Muscle of arm (tissue), 12 donors: ENCODE results near the gene MGARP. TPM values are rescaled to one million over a fixed set of nuclear protein-coding genes. Genes with fewer than 3 reads are reported as not detected.
"Not testable (repeated sequence)": the region's sequence is repeated elsewhere in the genome, so short reads cannot be mapped to it uniquely, and the experiment has no call there.

Experiments used
- DNase-seq: peaks from one replicate; pipeline ENCODE4 v3.0.0-alpha.2; 2013
- polyA plus RNA-seq, 12 donors: library from polyadenylated mRNA; unstranded; fragments of 120-200 nt; gene quantifications; one replicate each; pipeline ENCODE4 v1.2.1, GENCODE V29; 2013; ENCODE audit not compliant: insufficient read length in 12 of 12

The MGARP gene
- polyA plus RNA-seq, 12 donors = 0.20 to 0.80 (median 0.42) TPM; not detected in 3

DNA sequence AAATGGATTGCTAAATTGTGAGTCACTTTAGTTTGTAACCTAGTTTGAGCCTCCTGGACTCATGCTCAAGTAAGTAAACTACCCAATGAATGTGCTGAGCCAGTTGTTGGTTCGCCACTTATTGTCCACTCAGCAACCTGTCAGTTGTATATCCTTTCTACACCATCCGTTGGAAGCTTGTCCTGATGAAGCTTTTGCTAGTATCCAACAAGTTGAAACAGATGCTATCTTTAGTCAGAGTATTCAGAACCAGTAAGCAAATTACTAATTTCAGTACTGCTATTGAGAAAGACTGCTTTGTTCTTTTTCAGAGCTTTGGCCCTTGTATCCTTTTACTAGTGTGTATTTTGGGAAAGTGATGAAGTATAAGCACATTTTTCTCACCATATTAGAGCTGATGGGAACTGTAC lies 17.0 kb upstream of the MGARP start:
- DNase-seq = no peak

GRCh38 chr4:139295942-139296299 lies 15.9 kb upstream of the MGARP start:
- no peak for DNase-seq

DNA sequence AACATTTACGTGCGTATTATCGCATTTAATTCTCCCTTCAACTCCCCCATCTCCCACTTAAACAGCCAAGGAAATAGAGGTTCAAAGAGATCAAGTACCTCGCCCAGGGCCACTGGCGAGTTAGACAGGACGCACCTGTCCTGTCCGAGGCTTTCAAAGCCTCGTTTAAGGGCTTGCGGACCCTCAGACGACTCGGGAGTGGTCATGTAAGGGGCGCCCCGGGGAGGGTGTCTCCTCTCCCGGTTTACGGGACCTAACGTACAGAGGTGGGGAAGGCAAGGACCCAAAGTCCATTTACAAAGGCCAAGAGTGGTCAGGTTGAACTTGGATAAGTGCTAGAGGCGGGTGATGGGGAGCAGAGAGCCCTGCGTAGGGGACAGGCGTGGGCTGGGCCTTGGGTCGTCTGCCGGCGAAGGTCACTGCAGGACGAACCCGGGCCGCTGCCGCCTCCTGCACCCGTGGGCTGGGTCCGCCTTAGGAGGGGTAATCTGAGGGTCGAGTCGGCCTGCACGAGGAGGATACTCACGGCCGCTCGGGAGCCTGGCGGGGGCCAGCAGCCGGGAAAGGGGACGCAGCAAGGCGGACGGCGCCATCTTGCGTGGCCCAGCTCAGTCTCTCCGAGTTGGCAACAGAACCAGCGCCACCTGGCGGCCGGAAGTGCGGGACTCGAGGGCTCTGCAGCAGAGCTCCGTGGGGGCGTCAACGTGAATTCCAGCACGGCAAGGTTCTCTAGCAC lies 15.3 kb upstream of the MGARP start:
- DNase-seq = peak; percentile 98

DNA sequence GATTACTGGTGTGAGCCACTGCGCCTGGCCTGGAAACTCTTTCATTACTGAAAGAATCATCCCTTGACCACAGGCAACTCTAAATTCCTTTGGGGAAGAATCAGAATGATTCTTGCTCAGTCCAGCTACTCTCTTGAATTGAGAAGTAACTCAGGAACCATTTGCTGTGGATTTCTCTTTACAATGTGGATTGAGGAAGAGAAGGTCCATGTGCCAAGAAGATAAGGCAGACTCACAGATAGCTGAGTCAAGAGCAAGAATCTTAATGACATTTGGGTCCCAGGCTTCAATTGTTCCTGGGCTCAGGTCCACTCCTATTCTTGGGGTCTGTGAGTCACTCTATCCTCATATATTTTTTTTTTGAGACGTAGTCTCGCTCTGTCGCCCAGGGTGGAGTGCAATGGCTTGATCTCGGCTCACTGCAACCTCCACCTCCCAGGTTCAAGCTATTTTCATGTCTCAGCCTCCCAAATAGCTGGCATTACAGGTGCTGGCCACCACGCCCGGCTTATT lies 6.2 kb upstream of the MGARP start:
- DNase-seq = no peak

GRCh38 chr4:139282721-139283075 lies 2.7 kb upstream of the MGARP start:
- no peak for DNase-seq

DNA sequence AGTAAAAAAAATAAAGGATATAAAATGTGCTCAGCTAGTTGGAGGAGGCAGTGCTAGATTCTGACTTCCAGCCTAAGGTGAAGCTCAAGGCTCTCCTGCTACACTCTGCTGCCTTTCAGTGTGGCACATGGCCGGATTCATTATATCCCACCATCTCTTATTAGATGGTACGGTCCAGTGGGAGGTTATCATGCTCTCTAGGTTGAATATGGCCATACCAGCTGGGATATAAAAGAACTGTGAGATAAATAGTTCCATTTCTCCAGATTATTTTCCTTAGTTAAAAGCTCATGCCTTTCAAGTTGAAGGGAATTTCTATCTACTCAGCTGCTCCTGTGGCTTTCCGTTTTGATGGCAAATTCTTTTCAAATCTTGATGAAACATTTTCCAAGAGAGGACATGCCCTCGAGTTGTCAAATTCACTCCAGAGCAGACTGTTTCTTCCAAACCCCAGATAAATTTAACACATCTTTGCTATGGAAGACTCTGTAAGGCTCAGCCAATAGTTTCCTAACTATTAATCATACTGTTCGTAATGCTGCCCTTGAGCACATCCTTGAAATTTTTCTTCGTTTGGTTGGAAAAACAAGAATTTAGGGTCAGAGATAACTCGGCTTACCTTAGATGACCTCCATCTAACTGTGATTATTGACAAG lies 2.2 kb upstream of the MGARP start:
- DNase-seq = no peak

DNA sequence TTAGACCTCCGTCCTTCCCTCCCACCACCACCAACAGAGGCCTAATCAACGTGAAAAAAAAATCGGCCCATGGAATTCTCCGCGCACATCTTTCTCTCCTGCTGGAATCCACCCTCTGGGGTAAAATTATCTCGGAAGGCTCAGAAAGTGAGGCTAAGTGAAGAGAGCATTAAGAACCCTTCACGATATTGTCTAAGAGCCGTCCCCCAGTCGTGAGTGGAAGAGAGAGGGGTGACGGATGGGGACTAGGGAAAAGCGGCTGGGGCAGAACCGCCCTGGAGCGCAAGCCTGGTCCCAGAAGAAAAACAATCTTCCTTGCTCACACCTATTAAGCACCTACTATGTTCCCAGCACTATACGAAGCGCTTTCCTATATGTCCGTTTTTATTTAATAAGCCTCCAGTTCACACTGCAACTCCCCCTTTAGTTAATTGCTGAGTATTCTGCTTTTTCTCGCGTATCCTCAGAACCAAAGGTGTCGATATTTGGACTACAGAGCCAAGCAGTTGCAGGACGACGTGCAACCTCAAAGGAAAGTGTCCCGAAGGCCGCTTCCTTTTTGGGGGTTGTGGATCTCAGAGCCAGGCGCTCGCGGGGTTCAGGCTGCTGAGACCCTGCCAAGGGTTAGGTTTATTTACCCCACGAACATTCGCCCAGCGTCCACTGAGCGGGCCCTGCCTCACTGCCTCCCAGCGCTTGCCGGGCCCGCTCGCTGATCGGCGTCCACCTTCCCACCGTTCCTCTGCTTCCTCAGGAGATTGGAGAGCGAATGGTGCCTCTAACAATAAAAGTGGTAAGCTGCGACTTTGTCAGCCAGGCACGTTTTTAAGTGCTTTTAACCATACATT lies 889 bp downstream of the MGARP start:
- DNase-seq = peak; percentile 15

GRCh38 chr4:139278485-139278884 lies 1.5 kb downstream of the MGARP start:
- DNase-seq = peak; percentile 9

DNA sequence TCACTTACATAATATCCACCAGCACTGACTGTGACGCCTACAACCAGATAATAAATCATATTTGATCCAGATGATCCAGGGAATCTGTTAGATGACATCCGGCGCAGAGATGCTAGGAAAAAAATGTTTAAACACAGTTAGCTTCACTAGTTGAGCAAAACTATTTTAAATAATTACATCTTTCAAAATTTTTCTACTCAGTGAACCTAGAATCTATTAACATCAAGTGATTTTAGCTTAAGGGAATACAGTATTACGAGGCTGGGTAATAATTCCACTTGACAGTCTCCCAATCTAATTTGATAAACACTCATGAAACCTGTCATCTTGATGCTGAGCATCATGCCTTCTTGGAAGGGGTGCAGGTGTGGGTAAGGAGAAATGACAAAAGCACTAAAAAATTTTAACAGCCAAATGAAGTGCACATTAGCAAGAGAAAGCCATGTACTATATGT lies 4.7 kb downstream of the MGARP start:
- DNase-seq = no peak

- no peak for DNase-seq
Measured at GRCh38 chr4:139274790-139275189, 5.2 kb downstream of the MGARP start.

GRCh38 chr4:139273835-139274234 lies 6.2 kb downstream of the MGARP start:
- DNase-seq = no peak

DNA sequence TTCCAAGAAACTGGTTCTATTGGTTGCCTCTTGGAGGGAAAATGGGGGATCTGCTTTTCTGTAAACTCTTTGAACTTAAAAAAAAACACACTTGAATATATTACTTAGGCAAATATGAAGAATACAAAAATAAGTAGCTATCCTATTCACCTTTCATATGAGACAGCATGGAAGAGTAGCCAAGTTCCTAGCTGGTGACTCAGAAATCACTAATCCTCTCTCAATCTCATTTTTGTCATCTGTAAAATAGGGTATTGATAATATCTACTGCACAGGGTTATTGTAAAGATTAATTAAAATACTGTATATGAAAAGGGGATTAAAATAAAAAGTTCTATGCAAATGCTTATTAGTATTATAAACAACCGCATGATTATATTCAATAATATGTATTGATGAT lies 12.7 kb downstream of the MGARP start:
- no peak for DNase-seq

DNA sequence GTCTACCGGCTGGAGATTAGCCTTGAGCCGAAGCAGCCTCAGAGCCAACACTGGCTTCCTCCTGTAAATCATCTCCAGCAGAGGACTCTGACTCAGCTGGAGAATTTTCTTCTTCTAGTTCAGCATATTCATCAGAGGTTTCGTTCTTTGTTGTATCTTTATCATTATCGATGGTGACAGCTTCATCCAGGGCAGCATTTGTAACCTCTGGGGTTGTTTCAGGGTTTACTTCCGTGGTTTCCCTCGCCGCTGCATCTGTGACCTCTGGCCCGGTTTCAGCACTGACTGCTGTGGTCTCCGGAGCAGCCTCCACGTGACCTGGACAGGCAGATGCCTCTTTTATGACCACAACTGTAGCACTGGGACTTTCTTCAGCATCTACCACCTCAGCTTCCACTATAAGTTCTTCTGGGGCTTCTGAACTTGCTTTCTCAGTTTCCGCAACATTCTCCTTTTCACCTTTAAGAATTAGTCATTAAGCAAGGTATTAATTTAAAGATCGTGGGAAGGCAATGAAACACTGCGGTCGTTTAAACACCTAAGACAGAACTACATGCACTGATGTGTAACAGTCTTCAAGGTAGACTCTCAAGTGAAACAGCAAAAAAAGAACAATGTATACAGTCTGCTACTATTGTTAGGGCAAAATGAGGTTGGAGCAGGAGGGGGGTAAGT lies 13.3 kb downstream of the MGARP start:
- DNase-seq = peak; percentile 48

DNA sequence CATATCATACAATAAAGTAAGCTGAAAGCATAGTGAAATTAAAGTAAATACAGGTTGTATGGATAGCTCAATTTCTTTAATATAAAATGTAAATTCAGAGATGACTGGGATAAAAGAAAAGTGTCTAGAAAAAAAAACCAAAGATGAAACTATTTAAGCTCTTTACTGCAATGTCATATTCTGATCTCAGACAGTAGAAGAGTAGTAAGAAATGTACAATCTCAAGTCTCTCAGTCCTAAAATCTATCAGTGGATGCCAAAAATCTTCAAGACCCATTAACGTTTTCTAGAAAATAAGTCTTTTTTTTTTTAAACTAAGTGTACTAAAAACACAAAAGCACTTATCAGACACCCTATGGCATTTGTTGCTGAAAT lies 13.8 kb downstream of the MGARP start:
- no peak for DNase-seq

GRCh38 chr4:139265654-139266053 lies 14.4 kb downstream of the MGARP start:
- DNase-seq = no peak

DNA sequence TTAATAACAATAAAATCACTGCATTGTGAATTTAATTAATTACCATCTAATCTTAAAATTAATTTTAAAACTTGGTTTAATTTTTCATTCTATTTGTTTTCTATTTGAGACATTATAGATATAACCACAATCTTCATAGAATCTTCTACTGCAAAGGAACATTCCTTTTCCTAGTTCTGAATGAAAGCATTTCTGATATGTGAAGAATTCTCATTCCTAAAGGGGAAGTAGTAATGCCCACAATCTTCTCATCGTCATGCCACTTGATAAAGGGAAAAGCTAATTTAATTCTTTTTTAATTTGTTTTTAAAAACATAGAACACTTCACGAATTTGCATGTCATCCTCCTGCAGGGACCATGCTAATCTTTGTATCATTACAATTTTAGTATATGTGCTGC lies 23.7 kb downstream of the MGARP start:
- DNase-seq = no peak

GRCh38 chr4:139255581-139255980 lies 24.4 kb downstream of the MGARP start:
- DNase-seq = not testable (repeated sequence)

GRCh38 chr4:139253713-139254112 lies 26.3 kb downstream of the MGARP start:
- DNase-seq = no peak

GRCh38 chr4:139253046-139253445 lies 27.0 kb downstream of the MGARP start:
- no peak for DNase-seq

DNA sequence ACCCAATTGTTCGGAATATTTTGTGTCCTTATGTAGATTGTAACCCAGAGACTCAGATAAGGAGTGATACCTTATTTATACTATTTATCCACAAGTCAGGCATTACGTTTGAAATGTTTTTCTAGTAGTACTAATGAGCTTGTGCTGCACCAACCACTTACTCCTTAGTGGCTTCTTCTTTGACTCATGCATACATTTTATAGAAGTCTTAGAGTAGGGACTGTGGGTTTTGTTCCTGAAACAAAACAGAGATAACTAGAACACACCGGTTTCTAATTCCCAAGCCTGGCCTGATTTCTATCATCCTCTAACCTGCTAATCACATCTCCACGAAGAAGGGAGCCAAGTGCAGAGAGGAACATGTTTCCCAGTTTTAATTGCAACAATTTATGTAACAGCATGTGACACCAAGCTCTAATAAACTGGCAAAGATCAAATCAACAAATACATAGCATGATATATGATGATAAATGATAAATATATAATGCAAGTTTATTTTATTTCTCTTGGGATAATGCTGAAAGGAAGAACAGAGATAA lies 32.3 kb downstream of the MGARP start:
- no peak for DNase-seq

DNA sequence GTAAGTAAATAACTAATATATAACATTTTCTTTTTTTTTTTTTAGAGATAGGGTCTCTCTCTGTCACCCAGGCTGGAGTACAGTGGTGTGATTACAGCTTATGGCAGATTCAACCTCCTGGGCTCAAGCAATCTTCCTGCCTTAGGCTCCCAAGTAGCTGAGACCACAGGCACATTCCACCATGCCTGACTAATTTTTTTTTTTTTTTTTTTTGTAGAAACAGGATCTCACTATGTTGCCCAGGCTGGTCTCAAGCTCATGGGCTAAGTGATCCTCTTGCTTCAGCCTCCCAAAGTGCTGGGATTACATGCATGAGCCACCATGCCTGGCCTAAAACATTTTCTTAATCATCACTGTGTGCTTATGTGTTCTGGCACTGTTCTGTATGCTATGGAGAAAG lies 32.8 kb downstream of the MGARP start:
- DNase-seq = no peak

GRCh38 chr4:139246166-139246565 lies 33.9 kb downstream of the MGARP start:
- DNase-seq = no peak
